Activated naive CD8-positive, alpha-beta T cell (primary cell): ENCODE measurements around the gene LMTK2.

Experiments used
- H3K27ac Mint-ChIP-seq: one replicate; pipeline ENCODE4 v1.8.0; 2021; ENCODE audit warnings: mixed read lengths
- H3K27me3 Mint-ChIP-seq: one replicate; pipeline ENCODE4 v1.8.0; 2021; ENCODE audit warnings: mixed read lengths
- H3K36me3 Mint-ChIP-seq: one replicate; pipeline ENCODE4 v1.8.0; 2021; ENCODE audit warnings: mixed read lengths
- H3K4me1 Mint-ChIP-seq: one replicate; pipeline ENCODE4 v1.8.0; 2021; ENCODE audit warnings: low read depth, mixed read lengths
- H3K4me3 Mint-ChIP-seq: one replicate; pipeline ENCODE4 v1.8.0; 2021; ENCODE audit warnings: mild to moderate bottlenecking, mixed read lengths
- H3K9me3 Mint-ChIP-seq: one replicate; pipeline ENCODE4 v1.8.0; 2021; ENCODE audit warnings: low read depth, mixed read lengths

Gene LMTK2

DNA sequence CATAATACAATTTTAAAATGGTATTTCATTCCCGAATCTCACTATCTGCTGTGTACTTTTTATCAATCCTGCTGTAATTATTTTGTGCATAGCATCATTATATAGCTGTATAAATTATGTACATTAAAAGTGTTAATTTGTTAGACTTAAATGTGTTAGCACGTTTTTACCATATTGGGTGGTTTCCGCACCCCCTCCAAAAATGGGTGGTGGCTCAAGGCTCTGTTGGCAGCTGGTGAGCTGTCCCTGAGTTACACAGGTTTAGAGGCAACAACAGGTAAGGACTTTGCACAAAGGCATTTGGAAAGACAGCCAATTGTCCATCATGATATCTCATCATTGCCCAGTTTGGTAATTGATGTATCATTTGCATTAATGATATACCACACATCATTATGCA lies 18.6 kb upstream of the LMTK2 start:
- no peak overlapping the region for H3K4me3 Mint-ChIP-seq
- no peak overlapping the region for H3K27ac Mint-ChIP-seq
- H3K9me3 Mint-ChIP-seq: no peaks in the 10 kb centered on the region
- peaks cover 5% of the 10 kb centered on the region for H3K27me3 Mint-ChIP-seq
- H3K4me1 Mint-ChIP-seq: no peaks in the 10 kb centered on the region
- H3K36me3 Mint-ChIP-seq: no peaks in the 10 kb centered on the region

DNA sequence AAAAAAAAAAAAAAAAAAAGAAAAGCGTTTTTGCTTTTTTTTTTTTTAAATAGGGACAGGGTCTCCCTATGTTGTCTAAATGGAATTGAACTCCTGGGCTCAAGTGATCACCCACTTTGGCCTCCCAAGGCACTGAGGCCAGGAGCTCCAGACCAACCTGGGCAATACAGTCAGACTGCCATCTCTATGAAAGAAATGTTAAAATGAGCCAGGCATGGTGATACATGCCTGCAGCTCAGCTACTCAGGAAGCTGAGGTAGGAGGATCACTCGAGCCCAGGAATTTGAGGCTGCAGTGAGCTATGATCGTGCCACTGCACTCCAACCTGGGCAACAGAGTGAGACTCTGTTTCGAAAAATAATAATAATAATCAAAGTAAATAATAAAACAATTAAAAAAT lies 16.5 kb upstream of the LMTK2 start:
- Mint-ChIP-seq H3K27me3 (peaks cover 11% of the 10 kb centered on the region), H3K4me1 (no peaks in the 10 kb centered on the region), H3K36me3 (no peaks in the 10 kb centered on the region), H3K4me3 (no peak overlapping the region), H3K9me3 (peaks cover 6% of the 10 kb centered on the region), H3K27ac (no peak overlapping the region)

DNA sequence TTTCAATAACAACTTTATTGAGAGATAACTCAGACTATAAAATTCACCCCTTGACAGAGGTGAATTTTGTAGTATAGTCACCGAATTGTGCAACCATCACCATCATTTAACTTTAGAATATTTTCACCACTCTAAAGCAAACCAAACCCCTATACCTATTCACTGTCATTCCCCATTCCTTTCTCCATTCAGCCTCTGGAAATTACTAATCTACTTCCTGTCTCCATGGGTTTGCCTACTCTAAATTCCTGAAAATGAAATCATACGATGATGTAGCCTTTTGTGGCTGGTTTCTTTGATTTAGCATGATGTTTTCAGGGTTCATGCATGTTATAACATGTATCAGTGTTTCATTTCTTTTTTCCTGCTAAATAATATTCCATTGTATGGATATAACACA lies 15.6 kb upstream of the LMTK2 start:
- no peak overlapping the region for H3K4me3 Mint-ChIP-seq
- H3K4me1 Mint-ChIP-seq: no peaks in the 10 kb centered on the region
- no peak overlapping the region for H3K27ac Mint-ChIP-seq
- peaks cover 11% of the 10 kb centered on the region for H3K27me3 Mint-ChIP-seq
- H3K36me3 Mint-ChIP-seq: no peaks in the 10 kb centered on the region
- peaks cover 12% of the 10 kb centered on the region for H3K9me3 Mint-ChIP-seq

DNA sequence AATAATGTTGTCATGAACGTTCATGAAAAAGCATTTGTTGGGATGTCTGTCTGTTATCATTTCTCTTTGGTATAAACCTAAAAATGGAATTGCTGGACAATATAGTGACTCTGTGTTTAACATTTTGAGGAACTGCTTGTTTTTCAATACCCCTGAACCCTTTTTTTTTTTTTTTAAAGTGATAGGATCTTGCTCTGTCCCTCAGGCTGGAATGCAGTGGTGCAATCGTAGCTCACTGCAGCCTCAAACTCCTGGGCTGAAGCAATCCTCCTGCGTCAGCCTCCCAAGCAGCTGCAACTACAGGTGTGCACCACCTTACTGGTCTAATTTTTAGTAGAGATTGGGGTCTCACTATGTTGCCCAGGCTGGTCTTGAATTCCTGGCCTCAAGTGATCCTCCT lies 15.1 kb upstream of the LMTK2 start:
- Mint-ChIP-seq H3K27ac (no peak overlapping the region), H3K4me3 (no peak overlapping the region), H3K36me3 (peaks cover 2% of the 10 kb centered on the region), H3K4me1 (no peaks in the 10 kb centered on the region), H3K27me3 (peaks cover 11% of the 10 kb centered on the region), H3K9me3 (peaks cover 12% of the 10 kb centered on the region)

DNA sequence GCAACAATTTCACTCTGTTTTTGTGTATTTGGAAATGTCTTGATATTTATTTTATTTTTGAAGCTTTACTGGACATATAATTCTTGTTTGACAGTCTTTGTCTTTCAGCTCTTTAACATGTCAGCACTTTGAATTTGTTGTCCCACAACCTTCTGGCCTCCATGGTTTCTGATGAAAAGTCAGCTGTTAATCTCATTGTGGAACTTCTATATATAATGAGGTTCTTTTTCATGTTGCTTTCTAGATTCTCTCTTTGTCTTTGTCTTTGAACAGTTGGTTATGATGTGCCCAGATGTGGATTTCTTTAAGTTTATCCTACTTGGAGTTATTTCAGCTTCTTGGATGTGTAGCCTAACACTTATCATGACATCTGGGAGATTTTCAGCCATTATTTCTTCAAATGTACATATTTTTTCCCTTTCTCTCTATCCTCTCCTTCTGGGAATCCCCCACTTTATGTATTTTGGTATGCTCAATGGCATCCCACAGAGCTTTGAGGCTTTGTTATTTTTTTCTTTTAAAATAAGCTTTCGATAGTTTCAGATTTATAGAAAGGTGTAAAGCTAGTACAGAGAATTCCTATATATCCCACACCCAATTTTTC lies 9.5 kb upstream of the LMTK2 start:
- peaks cover 10% of the 10 kb centered on the region for H3K27me3 Mint-ChIP-seq
- no peak overlapping the region for H3K4me3 Mint-ChIP-seq
- H3K9me3 Mint-ChIP-seq: peaks cover 43% of the 10 kb centered on the region
- H3K4me1 Mint-ChIP-seq: no peaks in the 10 kb centered on the region
- H3K27ac Mint-ChIP-seq: peak overlapping the region; percentile 42
- H3K36me3 Mint-ChIP-seq: peaks cover 20% of the 10 kb centered on the region

DNA sequence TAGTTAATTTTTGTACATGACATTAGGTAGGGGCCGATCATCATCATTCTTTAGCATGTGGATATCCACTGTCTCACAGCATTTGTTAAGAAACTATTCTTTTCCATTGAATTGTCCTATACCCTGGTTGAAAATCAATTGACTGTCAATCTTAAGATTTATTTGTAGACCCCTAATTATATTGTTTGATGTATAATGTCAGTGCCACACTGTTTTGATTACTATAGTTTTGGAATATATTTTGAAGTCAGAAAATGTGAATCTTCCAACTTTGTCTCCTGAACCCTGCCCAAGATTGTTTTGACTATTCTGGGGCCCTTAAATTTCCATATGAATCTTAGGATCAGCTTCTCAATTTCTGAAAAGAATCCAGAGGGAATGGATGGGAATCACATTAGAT lies 6.6 kb upstream of the LMTK2 start:
- H3K9me3 Mint-ChIP-seq: peaks cover 38% of the 10 kb centered on the region
- peaks cover 6% of the 10 kb centered on the region for H3K27me3 Mint-ChIP-seq
- peaks cover 20% of the 10 kb centered on the region for H3K36me3 Mint-ChIP-seq
- no peak overlapping the region for H3K27ac Mint-ChIP-seq
- no peak overlapping the region for H3K4me3 Mint-ChIP-seq
- H3K4me1 Mint-ChIP-seq: no peaks in the 10 kb centered on the region

DNA sequence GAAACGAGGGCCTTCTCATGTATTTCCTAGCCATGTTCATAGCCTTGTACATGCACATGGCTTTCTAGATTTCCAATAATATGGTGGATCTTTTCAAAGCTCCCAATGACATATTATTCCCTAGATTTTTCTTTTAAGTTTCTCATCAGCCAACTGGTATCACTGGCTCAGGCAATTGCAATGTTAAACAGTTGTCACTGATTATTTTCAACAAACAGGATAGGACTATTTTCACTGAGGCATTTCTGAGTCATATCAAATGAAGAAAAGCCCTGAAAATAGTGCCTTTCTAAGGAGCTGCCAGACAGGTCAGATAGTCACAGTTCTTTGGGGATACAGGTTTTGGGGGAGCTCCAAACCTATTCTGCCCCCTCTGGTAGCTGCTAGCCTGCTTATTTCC lies 4.5 kb upstream of the LMTK2 start:
- Mint-ChIP-seq H3K27me3 (peaks cover 6% of the 10 kb centered on the region), H3K36me3 (peaks cover 15% of the 10 kb centered on the region), H3K9me3 (peaks cover 28% of the 10 kb centered on the region), H3K4me3 (no peak overlapping the region), H3K27ac (no peak overlapping the region), H3K4me1 (peaks cover 8% of the 10 kb centered on the region)

DNA sequence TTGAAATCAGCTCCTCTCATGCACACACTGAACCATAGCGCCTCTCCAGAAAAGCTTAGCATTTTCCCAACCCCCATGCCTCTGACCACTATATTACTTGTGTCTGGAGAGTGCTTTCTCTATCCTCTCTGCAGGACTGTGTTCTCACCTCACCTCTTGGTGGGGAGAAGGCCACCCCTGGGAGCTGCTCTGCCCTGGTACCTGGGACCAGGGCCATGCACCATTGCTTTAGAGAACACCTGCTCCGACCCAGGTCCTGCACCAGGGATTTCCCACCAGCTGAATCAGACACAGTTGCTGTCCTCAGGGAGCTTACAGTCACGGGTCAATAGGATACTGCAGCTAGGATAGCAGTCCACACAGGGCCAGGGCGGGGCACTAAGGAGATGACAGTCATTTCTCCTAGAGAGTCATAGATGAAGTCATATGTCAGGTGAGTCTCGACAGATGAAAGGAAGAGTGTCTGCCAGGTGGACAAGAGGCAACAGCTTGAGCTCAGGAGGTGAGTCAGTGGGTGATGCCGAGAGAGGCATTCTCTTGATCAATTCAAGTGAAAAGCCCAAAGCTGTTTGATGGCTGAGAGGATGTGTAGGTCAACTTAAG lies 619 bp upstream of the LMTK2 start:
- no peaks in the 10 kb centered on the region for H3K36me3 Mint-ChIP-seq
- H3K4me3 Mint-ChIP-seq: peak overlapping the region; percentile 98
- H3K27me3 Mint-ChIP-seq: peaks cover 4% of the 10 kb centered on the region
- H3K4me1 Mint-ChIP-seq: peaks cover 40% of the 10 kb centered on the region
- H3K27ac Mint-ChIP-seq: peak overlapping the region; percentile 88
- peaks cover 4% of the 10 kb centered on the region for H3K9me3 Mint-ChIP-seq

DNA sequence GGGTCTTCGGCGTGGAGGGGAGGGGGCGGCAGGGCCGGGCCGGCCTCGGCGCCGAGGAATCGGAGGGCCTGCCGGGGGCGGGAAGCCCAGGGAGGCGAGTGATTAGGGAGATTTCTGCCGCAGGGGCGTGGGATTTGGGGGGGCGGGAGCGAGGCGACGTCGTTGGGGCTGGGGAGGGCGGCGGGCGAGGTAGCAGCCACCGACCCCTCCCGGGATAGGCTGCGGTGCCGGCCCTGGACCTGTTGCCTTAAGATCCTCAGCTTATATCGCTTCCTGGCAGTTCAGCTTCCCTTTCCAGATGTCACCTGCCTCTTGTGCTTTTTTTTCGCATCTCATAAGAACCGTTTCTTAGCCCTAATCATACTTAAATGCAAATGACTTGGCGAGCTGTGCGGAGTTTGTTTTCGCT lies 655 bp downstream of the LMTK2 start:
- Mint-ChIP-seq H3K4me1 (peaks cover 51% of the 10 kb centered on the region), H3K9me3 (no peaks in the 10 kb centered on the region), H3K4me3 (peak overlapping the region; percentile 98), H3K27ac (peak overlapping the region; percentile 76), H3K27me3 (peaks cover 2% of the 10 kb centered on the region), H3K36me3 (no peaks in the 10 kb centered on the region)

DNA sequence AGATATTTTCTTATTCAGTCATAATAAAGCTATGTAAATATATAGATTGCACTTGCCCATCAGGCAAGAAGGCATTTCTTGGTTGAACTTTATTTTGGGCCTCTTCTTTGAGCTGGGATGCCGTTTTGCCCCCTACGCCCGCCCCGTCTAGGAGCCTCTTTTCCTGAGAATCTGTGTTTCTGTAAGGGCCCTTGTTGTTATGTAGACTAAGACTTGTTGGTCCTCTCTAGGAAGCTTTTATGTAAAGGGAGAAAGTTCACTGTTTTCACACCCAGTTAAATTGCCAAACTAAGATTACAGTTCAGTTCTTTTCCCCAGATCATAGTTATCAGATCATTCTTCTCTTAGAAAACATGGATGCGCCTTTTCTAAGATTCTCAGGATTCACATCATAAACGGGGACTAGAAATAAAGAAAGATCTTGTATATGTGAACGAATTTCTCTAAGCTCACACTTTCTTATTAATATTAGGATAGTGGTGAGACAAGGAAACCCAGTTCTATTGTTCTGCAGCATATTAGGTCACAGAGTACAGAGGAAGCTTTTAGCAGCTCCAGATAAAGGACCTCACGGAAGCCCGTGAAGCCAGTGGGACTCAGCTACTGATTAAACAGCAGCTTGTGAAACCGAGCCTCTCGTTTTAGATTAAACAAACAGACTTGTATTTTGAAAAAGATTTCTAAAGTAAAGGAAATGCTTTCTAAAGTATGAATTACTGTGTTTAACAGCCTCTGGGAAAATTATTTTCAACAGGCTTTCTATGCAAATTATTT lies 3.8 kb downstream of the LMTK2 start:
- no peak overlapping the region for H3K27ac Mint-ChIP-seq
- no peaks in the 10 kb centered on the region for H3K9me3 Mint-ChIP-seq
- H3K4me3 Mint-ChIP-seq: no peak overlapping the region
- H3K27me3 Mint-ChIP-seq: no peaks in the 10 kb centered on the region
- peaks cover 4% of the 10 kb centered on the region for H3K36me3 Mint-ChIP-seq
- peaks cover 75% of the 10 kb centered on the region for H3K4me1 Mint-ChIP-seq

DNA sequence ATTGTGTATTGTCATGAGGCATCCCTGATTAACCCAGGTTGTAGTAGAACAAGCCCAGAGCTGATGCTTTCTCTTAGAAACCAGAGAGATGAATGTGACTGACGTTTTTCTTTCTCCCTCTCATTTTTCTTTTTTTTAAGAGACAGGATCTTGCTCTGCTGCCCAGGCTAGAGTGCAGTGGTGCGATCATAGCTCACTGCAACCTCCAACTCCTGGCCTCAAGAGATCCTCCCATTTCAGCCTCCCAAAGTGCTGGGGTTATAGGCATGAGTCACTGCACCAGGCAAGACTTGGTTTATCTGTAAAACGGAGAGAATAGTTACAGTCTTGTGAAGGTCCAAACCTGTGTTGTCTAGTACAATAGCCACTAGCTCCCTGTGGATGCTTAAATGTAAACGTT lies 5.4 kb downstream of the LMTK2 start:
- H3K36me3 Mint-ChIP-seq: peaks cover 4% of the 10 kb centered on the region
- H3K27ac Mint-ChIP-seq: no peak overlapping the region
- H3K4me3 Mint-ChIP-seq: no peak overlapping the region
- H3K9me3 Mint-ChIP-seq: no peaks in the 10 kb centered on the region
- peaks cover 72% of the 10 kb centered on the region for H3K4me1 Mint-ChIP-seq
- no peaks in the 10 kb centered on the region for H3K27me3 Mint-ChIP-seq

DNA sequence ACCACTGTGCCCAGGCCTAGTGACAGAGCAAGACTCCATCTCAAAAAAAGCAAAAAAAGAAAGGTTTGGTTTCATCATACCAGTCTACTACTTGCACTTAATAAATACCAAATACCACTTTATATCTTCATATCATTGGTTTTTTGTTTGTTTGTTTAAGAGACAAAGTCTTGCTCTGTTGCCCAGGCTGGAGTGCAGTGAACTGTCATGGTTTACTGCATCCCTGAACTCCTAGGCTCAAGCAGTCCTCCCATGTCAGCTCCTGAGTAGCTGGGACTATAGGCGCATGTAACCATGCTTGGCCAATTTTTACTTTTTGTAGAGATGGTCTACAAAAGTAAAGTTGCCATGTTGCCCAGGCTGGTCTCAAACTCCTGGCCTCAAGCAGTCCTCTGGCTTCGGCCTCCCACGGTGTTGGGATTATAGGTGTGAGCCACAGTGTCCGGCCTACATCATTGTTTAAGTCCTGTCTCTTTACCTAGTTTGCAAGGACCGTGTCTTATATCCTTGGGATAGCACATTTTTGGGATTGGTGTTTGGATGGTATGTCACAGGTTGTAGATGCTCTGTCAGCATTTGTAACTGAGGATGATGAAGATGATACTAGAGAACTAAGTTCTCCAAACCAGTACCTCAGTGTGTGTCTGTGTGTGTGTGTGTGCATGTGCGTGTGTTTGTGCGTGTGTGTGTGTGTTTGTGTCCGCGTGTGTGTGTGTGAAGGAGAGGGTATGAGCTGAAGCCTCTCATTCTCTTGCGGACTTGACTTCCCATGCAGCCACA lies 9.3 kb downstream of the LMTK2 start:
- Mint-ChIP-seq H3K27me3 (no peaks in the 10 kb centered on the region), H3K4me3 (no peak overlapping the region), H3K36me3 (peaks cover 8% of the 10 kb centered on the region), H3K4me1 (peaks cover 46% of the 10 kb centered on the region), H3K9me3 (no peaks in the 10 kb centered on the region), H3K27ac (no peak overlapping the region)

DNA sequence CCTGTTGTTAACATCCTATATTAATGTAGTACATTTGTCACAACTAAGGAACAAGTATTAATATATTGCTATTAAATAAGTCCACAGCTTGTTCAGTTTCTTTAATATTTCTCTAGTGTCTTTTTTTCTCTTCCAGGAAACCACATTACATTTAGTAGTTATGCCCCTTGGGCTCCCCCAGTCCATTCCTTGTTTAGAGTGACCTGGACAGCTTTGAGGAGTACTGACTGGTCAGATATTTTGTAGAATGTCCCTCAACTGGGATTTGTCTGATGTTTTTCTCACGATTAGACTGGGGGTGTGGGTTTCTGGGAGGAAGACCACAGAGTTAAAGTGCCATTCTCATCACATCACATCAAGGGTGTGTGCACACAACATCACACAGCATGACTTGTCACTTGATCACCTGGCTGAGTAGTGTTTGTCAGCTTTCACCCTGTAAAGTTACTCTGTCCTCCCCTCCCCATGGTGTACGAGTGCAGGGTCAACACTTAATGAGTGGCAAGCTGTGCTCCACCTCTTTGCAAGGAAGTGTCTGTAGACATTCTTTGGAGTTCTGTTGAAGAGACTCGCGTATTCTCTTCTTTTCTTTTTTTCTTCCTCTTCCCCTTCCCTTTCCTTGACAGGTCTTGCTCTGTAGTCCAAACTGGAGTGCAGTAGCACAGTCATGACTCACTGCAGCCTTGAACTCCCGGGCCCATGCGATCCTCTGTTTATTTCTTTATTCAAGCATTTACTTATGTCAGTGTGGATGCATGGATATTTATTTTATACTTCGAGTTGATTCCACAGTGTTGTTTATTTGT lies 10.2 kb downstream of the LMTK2 start:
- H3K4me1 Mint-ChIP-seq: peaks cover 39% of the 10 kb centered on the region
- peaks cover 8% of the 10 kb centered on the region for H3K36me3 Mint-ChIP-seq
- H3K27me3 Mint-ChIP-seq: no peaks in the 10 kb centered on the region
- no peak overlapping the region for H3K4me3 Mint-ChIP-seq
- H3K27ac Mint-ChIP-seq: no peak overlapping the region
- H3K9me3 Mint-ChIP-seq: no peaks in the 10 kb centered on the region

DNA sequence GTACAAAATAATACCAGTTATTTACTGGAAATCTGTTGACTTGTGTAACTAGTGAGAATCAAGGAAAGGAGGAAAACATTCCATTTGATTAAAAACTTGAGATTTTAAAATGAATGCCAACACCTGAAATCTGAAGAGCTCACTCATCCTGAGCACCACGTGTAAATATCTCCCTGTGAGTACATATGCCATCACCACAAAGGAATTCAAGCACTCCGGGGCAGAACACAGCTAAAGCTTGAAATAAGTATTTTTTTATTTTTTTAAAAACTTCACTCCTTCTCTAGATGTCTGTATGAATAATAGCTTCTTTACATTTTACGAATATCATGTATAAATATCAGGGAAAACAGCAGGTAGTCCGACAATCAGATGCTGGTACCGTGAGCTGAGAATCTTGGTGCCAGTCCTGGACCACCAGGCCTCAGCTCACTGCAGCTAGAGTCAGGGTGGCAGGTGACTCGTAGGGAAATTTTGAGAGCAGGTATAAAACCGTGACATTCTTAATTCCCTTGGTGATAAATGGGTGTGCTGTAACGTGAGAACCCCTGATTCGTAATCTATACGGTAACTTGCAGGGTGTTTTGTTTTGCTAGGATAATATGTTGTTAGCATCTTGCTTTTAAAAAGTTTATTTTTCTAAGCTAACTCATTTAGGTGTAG lies 12.7 kb downstream of the LMTK2 start:
- Mint-ChIP-seq H3K27me3 (no peaks in the 10 kb centered on the region), H3K4me3 (no peak overlapping the region), H3K9me3 (no peaks in the 10 kb centered on the region), H3K36me3 (peaks cover 6% of the 10 kb centered on the region), H3K4me1 (peaks cover 29% of the 10 kb centered on the region), H3K27ac (no peak overlapping the region)
